Gastrocnemius medialis (tissue), 4 donors: Measurements from ENCODE around the gene ZNF205. TPM values are rescaled to one million over a fixed set of nuclear protein-coding genes. Genes with fewer than 3 reads are reported as not detected.

ENCODE experiments used
- ATAC-seq, 2 donors: fragments of 150-250 bp; one replicate each; pipeline ENCODE4 v1.9.1; 2016
- DNase-seq, 2 donors: peaks; one replicate each; pipeline ENCODE4 v3.0.0-alpha.2; 2019
- H3K27ac ChIP-seq, 4 donors: fragments of 200-600 bp; sonication (generic); 1 replicate in 1 of 4; 2 replicates in 3 of 4; pipeline ENCODE4 v1.5.1; 2016 to 2018; ENCODE audit warnings: mild to moderate bottlenecking in 2 of 4, moderate library complexity in 1 of 4
- H3K27me3 ChIP-seq, 3 donors: fragments of 200-600 bp; sonication (generic) in 2 of 3; 1 replicate in 1 of 3; 2 replicates in 2 of 3; pipeline versions ENCODE4 v1.5.1 to v1.6.0; 2016 to 2019; ENCODE audit warnings: mild to moderate bottlenecking in 1 of 3, moderate library complexity in 1 of 3
- H3K36me3 ChIP-seq, 2 donors: fragments of 200-600 bp; sonication (generic) in 1 of 2; one replicate each; pipeline ENCODE4 v1.5.1; 2017 to 2018
- H3K4me1 ChIP-seq, 2 donors: fragments of 200-600 bp; sonication (generic) in 1 of 2; one replicate each; pipeline ENCODE4 v1.5.1; 2016 to 2017; ENCODE audit warnings: mild to moderate bottlenecking in 2 of 2
- H3K4me3 ChIP-seq, 4 donors: fragments of 200-600 bp; sonication (generic) in 3 of 4; 1 replicate in 1 of 4; 2 replicates in 3 of 4; pipeline ENCODE4 v1.5.1; 2016 to 2019; ENCODE audit warnings: mild to moderate bottlenecking in 2 of 4
- H3K9me3 ChIP-seq, 3 donors: fragments of 200-600 bp; sonication (generic) in 2 of 3; 1 replicate in 1 of 3; 2 replicates in 2 of 3; pipeline ENCODE4 v1.5.1; 2016 to 2019
- POLR2A ChIP-seq, 2 donors: fragments of 450-650 bp; IDR thresholded peaks; one replicate each; pipeline ENCODE4 v1.6.1; 2017; ENCODE audit warnings: antibody characterized with exemption in 2 of 2, mild to moderate bottlenecking in 2 of 2, moderate library complexity in 2 of 2
- in situ Hi-C, 4 donors: fragments of 200-750 bp; cut with MboI; loops; one replicate each; pipeline versions ENCODE4 v1.15.0 to v1.8.0; 2017; ENCODE audit warnings: low sequenced_read_pairs in 4 of 4
- intact Hi-C: fragments of 100-400 bp; cut with DNase I; formaldehyde crosslinking; loops from one replicate; pipeline ENCODE4 v1.15.1; 2023; ENCODE audit warnings: low total_unique reads
- total RNA-seq, 4 donors: library from RNA; depleted of rRNA; stranded (reverse); fragments of >200 nt; gene quantifications; one replicate each; pipeline versions ENCODE4 v1.1.0 to v1.2.3, GENCODE V29; 2016
- TF ChIP-seq, protein P1 (sequence below), 5 experiments: fragments of 450-650 bp in 3 of 5; fragments of 200-600 bp in 2 of 5; sonication (generic) in 2 of 5; IDR thresholded peaks in 4 of 5; conservative IDR thresholded peaks in 1 of 5; 1 replicate in 4 of 5; 2 replicates in 1 of 5; pipeline ENCODE4 v1.5.1; 2016 to 2019; ENCODE audit warnings: antibody characterized with exemption in 5 of 5, mild to moderate bottlenecking in 3 of 5, moderate library complexity in 3 of 5

Gene ZNF205
- total RNA-seq, 4 donors from 2014 or later = 4.8 to 10.8 (median 6.1) TPM

GRCh38 chr16:3088925-3089716, 23.3 kb upstream of the ZNF205 start:
- Histone ChIP-seq H3K27me3 (peaks cover 0 to 8% (median 6%) of the 10 kb centered on the region in 3 donors), H3K9me3 (no peaks in the 10 kb centered on the region), H3K36me3 (no peaks in the 10 kb centered on the region), H3K4me1 (peaks cover 0 to 4% of the 10 kb centered on the region in 2 donors), H3K27ac (no peak overlapping the region), H3K4me3 (no peak overlapping the region)
- TF ChIP-seq, protein P1, sequence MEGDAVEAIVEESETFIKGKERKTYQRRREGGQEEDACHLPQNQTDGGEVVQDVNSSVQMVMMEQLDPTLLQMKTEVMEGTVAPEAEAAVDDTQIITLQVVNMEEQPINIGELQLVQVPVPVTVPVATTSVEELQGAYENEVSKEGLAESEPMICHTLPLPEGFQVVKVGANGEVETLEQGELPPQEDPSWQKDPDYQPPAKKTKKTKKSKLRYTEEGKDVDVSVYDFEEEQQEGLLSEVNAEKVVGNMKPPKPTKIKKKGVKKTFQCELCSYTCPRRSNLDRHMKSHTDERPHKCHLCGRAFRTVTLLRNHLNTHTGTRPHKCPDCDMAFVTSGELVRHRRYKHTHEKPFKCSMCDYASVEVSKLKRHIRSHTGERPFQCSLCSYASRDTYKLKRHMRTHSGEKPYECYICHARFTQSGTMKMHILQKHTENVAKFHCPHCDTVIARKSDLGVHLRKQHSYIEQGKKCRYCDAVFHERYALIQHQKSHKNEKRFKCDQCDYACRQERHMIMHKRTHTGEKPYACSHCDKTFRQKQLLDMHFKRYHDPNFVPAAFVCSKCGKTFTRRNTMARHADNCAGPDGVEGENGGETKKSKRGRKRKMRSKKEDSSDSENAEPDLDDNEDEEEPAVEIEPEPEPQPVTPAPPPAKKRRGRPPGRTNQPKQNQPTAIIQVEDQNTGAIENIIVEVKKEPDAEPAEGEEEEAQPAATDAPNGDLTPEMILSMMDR (IDR thresholded peaks at IDR 0.05 in 4 of 5, conservative IDR thresholded peaks at IDR 0.05 in 1 of 5) = no peak
- TF ChIP-seq POLR2A (IDR thresholded peaks at IDR 0.05) = no peak
- intact Hi-C loops = no loop called here
- DNase-seq (no peak), ATAC-seq (no peak)
- in situ Hi-C loops = no loop called here

- no peak overlapping the region for H3K27ac ChIP-seq
- intact Hi-C loops (no loop called here), in situ Hi-C loops (no loop called here)
- ATAC-seq (no peak), DNase-seq (no peak)
- no peak overlapping the region for H3K4me3 ChIP-seq
- no peaks in the 10 kb centered on the region for H3K9me3 ChIP-seq
- H3K36me3 ChIP-seq = no peaks in the 10 kb centered on the region
- TF ChIP-seq, protein P1 (IDR thresholded peaks at IDR 0.05 in 4 of 5, conservative IDR thresholded peaks at IDR 0.05 in 1 of 5) = no peak
- peaks cover 0 to 8% (median 6%) of the 10 kb centered on the region in 3 donors for H3K27me3 ChIP-seq
- peaks cover 0 to 4% of the 10 kb centered on the region in 2 donors for H3K4me1 ChIP-seq
Observed at GRCh38 chr16:3089717-3090592, 22.4 kb upstream of the ZNF205 start.

GRCh38 chr16:3091551-3091950, 20.8 kb upstream of the ZNF205 start:
- peaks cover 0 to 4% of the 10 kb centered on the region in 2 donors for H3K4me1 ChIP-seq
- ATAC-seq = no peak
- no peak overlapping the region for H3K4me3 ChIP-seq
- peaks cover 0 to 8% (median 6%) of the 10 kb centered on the region in 3 donors for H3K27me3 ChIP-seq
- no peaks in the 10 kb centered on the region for H3K36me3 ChIP-seq
- no peak for TF ChIP-seq POLR2A (IDR thresholded peaks at IDR 0.05)
- TF ChIP-seq, protein P1 (IDR thresholded peaks at IDR 0.05 in 4 of 5, conservative IDR thresholded peaks at IDR 0.05 in 1 of 5) = no peak
- DNase-seq = no peak
- no peak overlapping the region for H3K27ac ChIP-seq
- H3K9me3 ChIP-seq = no peaks in the 10 kb centered on the region
- in situ Hi-C loops (no loop called here), intact Hi-C loops (no loop called here)

DNA sequence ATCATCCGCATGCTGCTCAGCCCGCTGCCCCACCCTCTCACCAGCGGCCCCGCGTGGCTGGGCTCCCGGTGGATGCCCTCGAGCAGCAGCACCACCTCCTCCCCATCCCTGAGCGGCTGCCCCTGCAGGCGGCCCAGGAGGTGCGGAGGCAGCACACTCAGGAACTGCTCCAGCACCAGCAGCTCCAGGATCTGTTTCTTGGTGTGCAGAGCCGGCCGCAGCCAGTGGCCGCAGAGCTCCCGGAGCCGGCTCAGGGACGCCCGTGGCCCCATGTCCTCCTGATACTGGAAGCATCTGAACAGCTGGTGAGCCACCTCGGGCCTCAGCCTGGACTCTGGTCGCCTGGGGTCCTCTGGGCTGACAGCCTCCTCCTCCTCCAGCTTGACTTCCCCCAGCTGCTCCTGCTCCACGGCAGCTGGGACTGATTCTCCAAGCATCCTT, 19.9 kb upstream of the ZNF205 start:
- Histone ChIP-seq H3K36me3 (no peaks in the 10 kb centered on the region), H3K4me1 (peaks cover 0 to 4% of the 10 kb centered on the region in 2 donors), H3K4me3 (no peak overlapping the region), H3K27ac (no peak overlapping the region), H3K27me3 (peaks cover 0 to 8% (median 6%) of the 10 kb centered on the region in 3 donors), H3K9me3 (no peaks in the 10 kb centered on the region)
- in situ Hi-C loops = no loop called here
- no peak for ATAC-seq
- TF ChIP-seq, protein P1 (IDR thresholded peaks at IDR 0.05 in 4 of 5, conservative IDR thresholded peaks at IDR 0.05 in 1 of 5) = no peak
- TF ChIP-seq POLR2A (IDR thresholded peaks at IDR 0.05) = no peak
- DNase-seq = no peak
- intact Hi-C loops = no loop called here
